Hematopoietic multipotent progenitor cell treated with erythropoietin and hydrocortisone succinate and interleukin-3 and kit ligand, for 17 days (in vitro differentiated cells): ENCODE results near the gene GANAB.
"Not testable (repeated sequence)": the region's sequence is repeated elsewhere in the genome, so short reads cannot be mapped to it uniquely, and the experiment has no call there.

Experiments used
- DNase-seq: peaks from one replicate; pipeline ENCODE4 v3.0.0-alpha.2; 2015; ENCODE audit warnings: low spot score

Gene GANAB

GRCh38 chr11:62666259-62666926, 20.0 kb upstream of the GANAB start:
- DNase-seq, result peak; percentile 23

- DNase-seq, result no peak
Observed at GRCh38 chr11:62665599-62666258, 19.3 kb upstream of the GANAB start.

GRCh38 chr11:62665075-62665598, 18.7 kb upstream of the GANAB start, which contains the start of the genes C11orf98 and CSKMT:
C11orf98 (minus strand) TSS chr11:62665210; CDS start chr11:62665169, 41 bp downstream.
CSKMT (plus strand) TSS chr11:62665312; CDS start chr11:62665880, 568 bp downstream.
- DNase-seq, result peak; percentile 94

- no peak for DNase-seq
Observed at GRCh38 chr11:62664405-62665074, 18.1 kb upstream of the GANAB start.

GRCh38 chr11:62656796-62657429, 10.5 kb upstream of the GANAB start:
- no peak for DNase-seq

- DNase-seq, result no peak
Observed at GRCh38 chr11:62654297-62654696, 7.9 kb upstream of the GANAB start.

GRCh38 chr11:62652161-62653006, 6.0 kb upstream of the GANAB start:
- no peak for DNase-seq

GRCh38 chr11:62650283-62650682, 3.9 kb upstream of the GANAB start:
- not testable (repeated sequence) for DNase-seq

- no peak for DNase-seq
Observed at GRCh38 chr11:62649486-62649885, 3.1 kb upstream of the GANAB start.

- DNase-seq, result no peak
Observed at GRCh38 chr11:62648967-62649364, 2.6 kb upstream of the GANAB start.

- DNase-seq, result no peak
Observed at GRCh38 chr11:62648185-62648966, 2.0 kb upstream of the GANAB start.

- no peak for DNase-seq
Observed at GRCh38 chr11:62647609-62648005, 1.2 kb upstream of the GANAB start.

- DNase-seq, result no peak
Observed at GRCh38 chr11:62646825-62647608, 604 bp upstream of the GANAB start.

- no peak for DNase-seq
Observed at GRCh38 chr11:62645671-62645945, 805 bp downstream of the GANAB start.

- no peak for DNase-seq
Observed at GRCh38 chr11:62644220-62644619, 2.2 kb downstream of the GANAB start.

GRCh38 chr11:62632492-62632891, 13.9 kb downstream of the GANAB start:
- no peak for DNase-seq

- no peak for DNase-seq
Observed at GRCh38 chr11:62627713-62628112, 18.7 kb downstream of the GANAB start.

- DNase-seq, result no peak
Observed at GRCh38 chr11:62622476-62623089, 23.8 kb downstream of the GANAB start.
